ENCODE measurements around the gene SAMD1.

SAMD1 gene

GRCh38 chr19:14061751-14062557, 28.6 kb downstream of the SAMD1 start, which contains the start of gene PALM3:
PALM3 (minus strand) TSS chr19:14062076; CDS start chr19:14061980, 96 bp downstream.
- Histone ChIP-seq H3K9me3 (ENCODE audit: severe bottlenecking) (no peaks in the 10 kb centered on the region), H3K27ac (ENCODE audit: poor library complexity, severe bottlenecking) (no peak within 1 kb of the TSS)

DNA sequence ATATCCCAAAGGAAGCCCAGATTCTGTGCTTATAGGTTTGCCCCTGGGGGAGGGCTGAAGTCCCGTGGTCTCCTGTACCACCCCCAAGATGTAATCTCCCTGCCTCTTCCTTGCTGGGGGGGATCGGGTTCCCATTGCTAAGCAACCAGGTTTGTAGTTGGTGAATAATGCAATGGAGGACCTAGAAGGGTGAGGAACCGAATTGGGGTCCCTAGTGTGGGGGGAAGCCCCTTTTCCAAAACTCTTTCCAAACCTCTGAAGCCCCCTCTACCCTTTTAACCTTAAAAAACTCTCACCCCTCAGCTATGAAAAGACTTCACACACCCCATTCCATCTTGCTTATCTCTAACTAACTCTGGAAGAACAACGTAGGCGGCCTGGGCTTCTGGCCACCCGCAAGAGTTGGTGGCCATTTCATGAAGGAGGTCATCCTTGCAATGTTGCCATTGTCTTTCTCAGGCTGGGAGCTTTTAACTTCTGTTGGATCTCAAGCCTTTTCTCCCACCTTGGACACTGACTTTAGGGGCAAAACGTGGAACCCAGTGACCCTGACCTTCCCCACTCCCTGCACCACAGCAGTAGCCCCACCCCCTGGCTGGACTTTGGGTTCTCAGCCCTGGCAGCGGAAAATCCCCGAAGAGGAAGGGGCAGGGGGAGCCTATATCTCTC, 29.3 kb downstream of the SAMD1 start:
- Histone ChIP-seq H3K27me3 (ENCODE audit: insufficient read depth, poor library complexity, severe bottlenecking) (peaks cover 16% of the 10 kb centered on the region), H3K27ac (ENCODE audit: poor library complexity, severe bottlenecking) (no peak overlapping the region), H3K36me3 (ENCODE audit: low read depth) (no peaks in the 10 kb centered on the region), H3K9me3 (ENCODE audit: severe bottlenecking) (no peaks in the 10 kb centered on the region), H3K4me1 (ENCODE audit: insufficient read depth, poor library complexity, severe bottlenecking) (no peaks in the 10 kb centered on the region), H3K4me3 (ENCODE audit: severe bottlenecking) (no peak overlapping the region)
- TF ChIP-seq, protein P1, sequence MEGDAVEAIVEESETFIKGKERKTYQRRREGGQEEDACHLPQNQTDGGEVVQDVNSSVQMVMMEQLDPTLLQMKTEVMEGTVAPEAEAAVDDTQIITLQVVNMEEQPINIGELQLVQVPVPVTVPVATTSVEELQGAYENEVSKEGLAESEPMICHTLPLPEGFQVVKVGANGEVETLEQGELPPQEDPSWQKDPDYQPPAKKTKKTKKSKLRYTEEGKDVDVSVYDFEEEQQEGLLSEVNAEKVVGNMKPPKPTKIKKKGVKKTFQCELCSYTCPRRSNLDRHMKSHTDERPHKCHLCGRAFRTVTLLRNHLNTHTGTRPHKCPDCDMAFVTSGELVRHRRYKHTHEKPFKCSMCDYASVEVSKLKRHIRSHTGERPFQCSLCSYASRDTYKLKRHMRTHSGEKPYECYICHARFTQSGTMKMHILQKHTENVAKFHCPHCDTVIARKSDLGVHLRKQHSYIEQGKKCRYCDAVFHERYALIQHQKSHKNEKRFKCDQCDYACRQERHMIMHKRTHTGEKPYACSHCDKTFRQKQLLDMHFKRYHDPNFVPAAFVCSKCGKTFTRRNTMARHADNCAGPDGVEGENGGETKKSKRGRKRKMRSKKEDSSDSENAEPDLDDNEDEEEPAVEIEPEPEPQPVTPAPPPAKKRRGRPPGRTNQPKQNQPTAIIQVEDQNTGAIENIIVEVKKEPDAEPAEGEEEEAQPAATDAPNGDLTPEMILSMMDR (IDR thresholded peaks at IDR 0.05; ENCODE audit: poor library complexity, severe bottlenecking): no peak
- DNase-seq (ENCODE audit: low spot score) (no peak), ATAC-seq (ENCODE audit: low read depth) (no peak)

More at GRCh38 chr19:14061751-14062557, 28.6 kb downstream of the SAMD1 start, which contains the start of gene PALM3:
- DNase-seq (ENCODE audit: low spot score) (no peak), ATAC-seq (ENCODE audit: low read depth) (no peak)
- H3K4me1 ChIP-seq (ENCODE audit: insufficient read depth, poor library complexity, severe bottlenecking): no peaks in the 10 kb centered on the region
- peaks cover 16% of the 10 kb centered on the region for H3K27me3 ChIP-seq (ENCODE audit: insufficient read depth, poor library complexity, severe bottlenecking)
- H3K4me3 ChIP-seq (ENCODE audit: severe bottlenecking): no peak within 1 kb of the TSS
- TF ChIP-seq, protein P1 (IDR thresholded peaks at IDR 0.05; ENCODE audit: poor library complexity, severe bottlenecking): no peak
- H3K36me3 ChIP-seq (ENCODE audit: low read depth): no peaks in the 10 kb centered on the region

DNA sequence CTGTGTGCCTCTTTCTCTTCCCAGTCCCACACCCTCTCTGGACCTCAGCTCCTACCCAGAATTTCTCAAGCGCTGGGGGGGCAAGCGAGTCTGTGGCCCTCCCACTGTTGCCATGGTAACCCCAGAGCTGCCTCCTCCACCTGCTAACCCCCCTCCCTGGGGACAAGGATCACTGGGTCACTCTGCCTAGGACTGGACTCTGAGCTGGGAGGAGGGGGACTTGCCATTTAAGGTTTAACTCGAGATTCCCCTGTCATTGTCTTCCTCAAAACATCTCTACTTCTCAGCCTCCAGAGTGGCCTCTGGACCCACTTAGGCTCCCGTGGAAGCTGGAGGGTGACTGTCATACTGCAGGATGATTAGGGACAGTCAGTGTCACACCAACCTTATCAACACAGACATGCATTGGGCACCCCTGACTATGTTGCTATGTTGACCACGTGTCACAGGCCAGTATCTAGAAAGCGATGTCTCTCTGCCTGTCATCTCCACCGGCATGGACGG, 30.8 kb downstream of the SAMD1 start:
- H3K27me3 ChIP-seq (ENCODE audit: insufficient read depth, poor library complexity, severe bottlenecking): peaks cover 16% of the 10 kb centered on the region
- no peak overlapping the region for H3K4me3 ChIP-seq (ENCODE audit: severe bottlenecking)
- H3K9me3 ChIP-seq (ENCODE audit: severe bottlenecking): no peaks in the 10 kb centered on the region
- H3K4me1 ChIP-seq (ENCODE audit: insufficient read depth, poor library complexity, severe bottlenecking): no peaks in the 10 kb centered on the region
- ATAC-seq (ENCODE audit: low read depth) (no peak), DNase-seq (ENCODE audit: low spot score) (no peak)
- no peak overlapping the region for H3K27ac ChIP-seq (ENCODE audit: poor library complexity, severe bottlenecking)
- TF ChIP-seq, protein P1 (IDR thresholded peaks at IDR 0.05; ENCODE audit: poor library complexity, severe bottlenecking): no peak
- H3K36me3 ChIP-seq (ENCODE audit: low read depth): no peaks in the 10 kb centered on the region

DNA sequence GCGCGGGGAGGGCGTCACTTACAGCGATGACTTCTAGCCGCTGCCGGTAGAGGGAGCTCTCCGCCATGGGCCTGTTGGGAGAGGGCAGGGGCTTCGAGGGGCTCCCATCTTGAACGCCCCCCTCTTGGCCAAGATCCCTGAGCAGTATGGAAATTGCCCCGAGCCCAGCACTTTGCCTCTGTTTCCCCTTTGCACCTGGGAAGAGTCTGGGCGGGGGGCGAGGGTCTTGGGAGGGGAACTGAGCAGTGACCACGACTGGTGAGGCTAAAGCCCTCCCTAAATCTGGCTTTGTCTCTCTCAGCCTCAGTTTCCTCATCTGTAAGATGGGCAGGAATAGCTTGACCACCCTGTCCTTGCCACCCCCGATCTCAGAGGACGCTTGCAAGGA, 31.5 kb downstream of the SAMD1 start:
- TF ChIP-seq, protein P1 (IDR thresholded peaks at IDR 0.05; ENCODE audit: poor library complexity, severe bottlenecking): peak; percentile 61
- ATAC-seq (ENCODE audit: low read depth) (no peak), DNase-seq (ENCODE audit: low spot score) (no peak)
- Histone ChIP-seq H3K9me3 (ENCODE audit: severe bottlenecking) (no peaks in the 10 kb centered on the region), H3K4me1 (ENCODE audit: insufficient read depth, poor library complexity, severe bottlenecking) (no peaks in the 10 kb centered on the region), H3K36me3 (ENCODE audit: low read depth) (no peaks in the 10 kb centered on the region), H3K27me3 (ENCODE audit: insufficient read depth, poor library complexity, severe bottlenecking) (peaks cover 16% of the 10 kb centered on the region), H3K4me3 (ENCODE audit: severe bottlenecking) (no peak overlapping the region), H3K27ac (ENCODE audit: poor library complexity, severe bottlenecking) (no peak overlapping the region)
